Measurements from ENCODE around the gene ACAA1.

The ACAA1 gene

DNA sequence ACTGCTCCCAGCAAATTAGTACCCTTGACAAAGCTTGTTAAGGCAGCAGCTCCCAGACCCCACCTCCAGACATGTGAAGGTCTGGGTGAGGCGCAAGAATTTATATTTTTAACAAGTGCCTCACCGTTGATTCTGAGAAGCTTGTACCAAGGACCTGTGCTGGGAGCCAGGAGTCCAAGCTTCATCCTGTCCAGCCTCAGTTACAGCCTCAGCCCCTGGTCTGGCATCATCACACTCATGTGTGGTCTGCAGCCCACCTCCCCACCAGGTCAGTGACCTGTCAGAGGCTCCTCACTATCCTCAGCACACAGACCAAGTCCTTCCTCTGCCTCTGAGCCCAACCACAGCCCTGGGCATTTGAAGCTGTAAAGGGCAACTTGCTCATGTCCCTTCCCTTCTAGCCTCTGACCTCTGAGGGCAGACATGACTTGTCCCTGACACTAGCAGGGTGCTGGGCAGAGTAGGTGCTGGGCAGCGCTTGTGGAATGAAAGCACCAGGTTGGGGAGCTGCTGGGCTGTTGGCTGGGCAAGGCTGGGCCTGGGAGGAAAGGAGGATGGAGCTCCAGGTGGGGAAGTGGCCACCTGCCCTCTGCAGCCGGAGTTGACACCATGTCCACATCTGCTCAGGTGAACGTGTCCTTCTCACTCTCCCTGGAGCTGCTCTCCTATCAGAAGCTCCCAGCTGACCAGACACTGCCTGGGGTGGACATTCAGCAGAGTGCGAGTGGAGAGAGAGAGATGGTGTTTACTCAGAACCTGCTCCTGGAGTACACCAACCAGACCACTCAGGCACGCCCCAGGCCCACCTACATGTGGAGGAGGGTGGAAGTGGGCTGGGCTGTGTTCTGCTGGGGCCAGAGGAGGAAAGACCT, 16.9 kb downstream of the ACAA1 start:
- DNase-seq (ENCODE audit: low read depth in 1 of 2, low spot score in 1 of 2): no peak

DNA sequence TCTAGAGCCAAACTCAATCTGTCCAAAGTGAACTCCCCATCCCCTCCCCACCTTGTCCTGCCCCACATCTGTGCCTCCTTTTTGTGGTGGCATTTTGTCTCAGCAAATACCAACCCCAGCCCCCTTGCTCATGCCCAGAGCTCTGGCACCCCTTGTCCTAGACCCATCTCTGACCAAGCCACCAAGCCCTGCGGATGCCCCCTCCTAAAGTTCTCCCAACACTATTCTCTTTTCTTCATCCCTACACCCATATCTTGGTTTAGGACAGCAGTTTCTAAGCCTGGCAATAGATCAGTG, 17.7 kb downstream of the ACAA1 start:
- DNase-seq (ENCODE audit: low read depth in 1 of 2, low spot score in 1 of 2): no peak

DNA sequence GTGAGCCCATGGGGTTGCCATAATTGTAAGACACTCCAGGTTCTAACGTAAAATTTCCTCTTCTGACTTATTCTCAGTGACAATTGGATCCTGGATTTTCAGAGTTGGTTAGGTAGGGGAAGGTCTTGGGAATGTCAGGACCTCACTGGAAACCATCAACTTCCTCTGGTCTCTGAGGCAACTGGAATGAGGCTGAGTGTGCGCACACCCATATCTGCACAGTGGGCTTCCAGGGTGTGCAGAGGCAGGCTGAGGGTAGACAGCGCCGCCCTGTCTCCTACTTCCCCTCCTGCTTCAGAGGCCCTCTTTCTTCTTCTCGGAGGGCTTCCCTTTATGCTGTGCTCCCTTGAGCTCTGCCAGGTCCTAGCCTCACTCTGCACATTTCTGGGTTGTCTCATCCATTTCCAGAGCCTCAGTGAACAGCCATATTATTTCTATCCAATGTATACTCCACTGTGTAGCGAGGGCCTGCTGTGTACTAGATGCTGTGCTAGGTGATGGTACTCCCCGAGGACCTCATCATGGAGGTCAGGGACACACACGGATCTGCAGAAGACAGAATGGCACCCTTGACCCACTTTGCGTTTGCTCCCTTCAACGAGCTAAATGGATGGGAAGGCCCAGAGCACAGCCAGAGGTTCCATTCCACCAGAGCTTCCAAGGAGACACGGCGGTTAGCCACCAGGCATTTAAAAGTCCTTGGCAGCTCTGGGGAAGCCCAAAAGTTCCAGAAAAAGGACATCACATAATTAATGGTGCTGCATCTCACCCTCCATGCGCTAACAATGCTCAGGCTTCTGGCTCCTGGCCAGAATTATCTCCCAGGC, 18.3 kb downstream of the ACAA1 start:
- no peak for DNase-seq (ENCODE audit: low read depth in 1 of 2, low spot score in 1 of 2)

DNA sequence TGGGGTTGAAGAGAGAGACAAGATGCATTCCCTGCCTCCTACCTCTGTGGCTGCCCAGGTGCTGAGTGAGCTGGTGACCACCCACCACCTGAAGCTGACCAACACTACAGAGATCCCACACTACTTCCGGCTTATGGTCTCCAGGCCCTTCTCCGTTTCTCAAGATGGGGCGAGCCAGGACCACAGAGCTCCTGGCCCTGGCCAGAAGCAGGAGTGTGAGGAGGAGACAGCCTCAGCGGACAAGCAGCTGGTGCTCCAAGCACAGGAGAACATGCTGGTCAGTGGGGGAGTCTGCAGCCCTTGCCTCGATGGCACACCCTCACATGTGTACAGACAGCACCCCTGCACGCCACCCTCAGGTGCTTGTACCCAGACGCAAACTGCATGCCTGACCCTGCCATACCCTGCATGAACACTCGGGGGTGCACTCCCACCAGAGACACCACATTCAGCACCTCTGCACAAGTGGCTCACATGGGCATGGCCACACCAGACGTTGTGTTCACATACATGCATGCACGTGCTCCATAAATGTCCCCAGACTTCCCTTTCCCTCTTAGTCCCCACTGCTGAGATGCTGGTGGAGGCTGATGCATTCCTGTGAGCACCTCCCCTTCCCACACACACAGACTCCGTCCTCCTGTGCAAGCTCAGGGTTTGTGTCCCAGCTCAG, 19.0 kb downstream of the ACAA1 start:
- peak; percentile 51 to 65 for DNase-seq (ENCODE audit: low read depth in 1 of 2, low spot score in 1 of 2)

DNA sequence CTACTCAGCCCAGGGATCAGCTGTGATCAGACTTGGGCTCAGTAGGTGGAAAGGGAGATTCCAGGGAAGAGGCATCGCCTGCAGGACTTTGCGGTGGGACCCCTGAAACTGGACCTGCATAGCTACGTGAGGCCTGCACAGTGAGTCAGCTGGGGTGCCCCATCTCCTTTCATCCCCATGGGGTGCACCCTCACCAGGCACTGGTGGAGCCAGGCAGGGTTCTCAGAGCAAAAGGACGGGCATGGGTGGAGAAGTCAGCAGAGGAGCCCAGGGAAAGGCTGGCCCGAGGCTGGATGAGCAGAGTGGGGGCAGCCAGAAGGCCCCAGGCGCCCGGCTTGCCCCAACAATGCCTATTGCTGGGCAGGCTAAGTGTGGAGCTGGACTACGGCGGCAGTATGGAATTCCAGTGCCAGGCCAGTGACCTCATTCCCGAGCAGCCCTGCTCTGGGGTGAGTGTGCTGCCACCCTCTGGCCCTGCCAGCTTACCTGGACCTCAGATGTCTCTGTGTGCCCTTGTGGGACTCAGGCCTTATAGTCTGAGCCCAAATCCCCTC, 19.7 kb downstream of the ACAA1 start:
- no peak for DNase-seq (ENCODE audit: low read depth in 1 of 2, low spot score in 1 of 2)

DNA sequence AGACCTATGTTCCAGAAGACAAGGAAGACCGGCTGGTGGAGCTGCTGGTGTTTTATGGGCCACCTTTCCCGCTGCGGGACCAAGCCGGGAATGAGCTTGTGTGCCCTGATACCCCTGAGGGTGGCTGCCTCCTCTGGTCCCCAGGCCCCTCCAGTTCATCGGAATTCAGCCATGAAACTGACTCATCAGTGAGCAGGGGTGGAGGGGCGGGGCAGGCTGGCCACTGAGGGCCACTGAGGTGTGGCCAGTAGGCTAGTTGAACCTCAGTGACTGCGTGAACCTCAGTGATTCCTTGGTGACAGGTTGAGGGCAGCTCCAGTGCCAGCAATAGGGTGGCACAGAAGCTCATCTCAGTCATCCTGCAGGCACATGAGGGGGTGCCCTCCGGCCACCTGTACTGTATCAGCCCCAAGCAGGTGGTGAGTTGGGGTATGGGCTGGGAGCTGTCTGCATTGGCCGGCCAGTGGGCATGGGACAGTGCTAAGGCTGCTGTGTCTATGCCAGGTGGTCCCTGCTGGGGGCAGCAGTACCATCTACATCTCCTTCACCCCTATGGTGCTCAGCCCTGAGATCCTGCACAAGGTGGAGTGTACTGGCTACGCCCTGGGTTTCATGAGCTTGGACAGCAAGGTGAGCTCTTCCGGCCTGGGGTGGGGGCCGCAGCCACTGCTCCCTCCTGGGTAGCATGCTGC, 20.3 kb downstream of the ACAA1 start:
- no peak for DNase-seq (ENCODE audit: low read depth in 1 of 2, low spot score in 1 of 2)

GRCh38 chr3:38115645-38116427, 21.1 kb downstream of the ACAA1 start:
- DNase-seq (ENCODE audit: low read depth in 1 of 2, low spot score in 1 of 2): no peak

GRCh38 chr3:38114875-38115644, 21.9 kb downstream of the ACAA1 start:
- DNase-seq (ENCODE audit: low read depth in 1 of 2, low spot score in 1 of 2): no peak

- no peak for DNase-seq (ENCODE audit: low read depth in 1 of 2, low spot score in 1 of 2)
Observed at GRCh38 chr3:38114052-38114874, 22.7 kb downstream of the ACAA1 start.

- no peak for DNase-seq (ENCODE audit: low read depth in 1 of 2, low spot score in 1 of 2)
Observed at GRCh38 chr3:38112378-38112761, 24.6 kb downstream of the ACAA1 start.

DNA sequence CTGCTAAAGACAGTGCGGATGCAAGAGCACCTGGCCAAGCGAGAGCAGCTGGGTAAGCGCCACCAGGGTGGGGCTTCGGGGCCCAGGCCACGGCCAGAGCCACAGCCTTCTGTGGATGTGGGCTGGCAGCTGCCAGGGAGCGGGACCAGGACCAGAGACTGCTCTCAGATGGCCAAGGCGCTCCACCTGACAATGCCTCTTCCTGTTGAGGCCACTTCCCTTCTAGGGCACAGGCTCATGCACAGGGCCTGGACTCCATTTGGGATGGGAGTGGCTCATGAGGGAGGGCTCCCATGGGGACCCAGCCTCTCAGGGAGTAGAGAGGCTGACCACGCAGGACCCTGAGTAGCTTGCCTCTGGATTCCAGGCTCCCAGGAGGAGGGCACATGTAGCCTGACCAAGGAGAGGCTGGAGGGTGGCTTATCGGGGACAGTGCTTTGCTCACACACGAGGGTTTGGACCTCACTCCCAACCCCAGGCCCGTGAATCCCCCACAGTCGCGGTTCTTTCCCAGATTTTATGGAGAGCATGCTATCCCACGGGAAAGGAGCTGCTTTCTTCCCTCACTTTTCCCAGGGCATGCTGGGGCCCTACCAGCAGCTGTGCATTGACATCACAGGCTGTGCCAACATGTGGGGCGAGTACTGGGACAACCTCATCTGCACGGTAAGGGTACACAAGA, 25.1 kb downstream of the ACAA1 start:
- no peak for DNase-seq (ENCODE audit: low read depth in 1 of 2, low spot score in 1 of 2)

GRCh38 chr3:38111201-38111600, 25.7 kb downstream of the ACAA1 start:
- no peak for DNase-seq (ENCODE audit: low read depth in 1 of 2, low spot score in 1 of 2)

DNA sequence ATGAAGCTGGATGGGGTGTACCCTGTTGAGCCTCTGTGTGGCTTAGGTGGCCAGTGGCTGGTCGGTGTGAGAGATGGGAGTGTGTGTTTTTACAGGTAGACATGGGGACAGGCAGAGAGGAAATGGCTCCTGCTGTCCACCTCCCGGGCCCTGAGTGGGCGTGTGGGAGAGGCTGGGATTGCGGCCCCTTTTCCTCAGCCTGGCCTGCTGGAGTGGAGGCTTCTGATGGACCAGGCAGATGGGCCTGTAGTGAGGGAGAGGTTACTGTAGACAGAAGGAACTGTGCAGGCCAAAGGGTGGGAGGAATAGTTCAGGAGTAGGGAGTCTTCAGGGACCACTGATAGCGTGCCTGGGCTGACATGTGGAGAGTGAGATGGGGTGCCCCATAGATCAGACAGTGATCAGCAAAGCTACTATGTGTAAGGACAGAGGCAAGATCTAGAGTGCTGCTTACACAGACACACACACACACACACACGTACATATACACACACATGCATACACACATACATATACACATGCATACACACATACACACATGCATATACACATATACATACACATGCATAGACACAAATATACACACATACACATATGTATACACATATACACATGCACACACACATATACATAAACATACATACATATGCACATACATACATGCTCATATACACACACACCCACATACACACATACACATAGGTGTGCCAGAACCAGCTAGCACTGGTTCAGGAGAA, 26.4 kb downstream of the ACAA1 start:
- no peak for DNase-seq (ENCODE audit: low read depth in 1 of 2, low spot score in 1 of 2)

GRCh38 chr3:38109580-38110313, 27.2 kb downstream of the ACAA1 start:
- DNase-seq (ENCODE audit: low read depth in 1 of 2, low spot score in 1 of 2): no peak

- DNase-seq (ENCODE audit: low read depth in 1 of 2, low spot score in 1 of 2): no peak
Observed at GRCh38 chr3:38108649-38109579, 28.0 kb downstream of the ACAA1 start.

Data from stimulated activated CD4-positive, alpha-beta T cell treated with anti-CD3 and anti-CD28 coated beads, Interleukin-15, amount 100 ng/mL, for 1 hour (primary cell).